Fibroblast of villous mesenchyme (primary cell): ENCODE measurements around the gene HSPA4L. TPM values are rescaled to one million over a fixed set of nuclear protein-coding genes. Genes with fewer than 3 reads are reported as not detected.
A peak's percentile ranks its signal among the peaks of the same experiment; 100 is the strongest.

Source experiments
- DNase-seq: peaks from one replicate; pipeline ENCODE4 v3.0.0-alpha.2; 2010; ENCODE audit warnings: low read depth
- H3K4me3 ChIP-seq: 2 replicates; pipeline ENCODE4 v1.5.1; 2011; ENCODE audit warnings: low read depth, mild to moderate bottlenecking, low read length
- total RNA-seq: library from RNA; depleted of rRNA; stranded (reverse); fragments of >200 nt; gene quantifications from 2 replicates; pipeline ENCODE4 v1.2.3, GENCODE V29; 2012
- TF ChIP-seq, protein P1 (sequence below): IDR thresholded peaks from 2 replicates; pipeline ENCODE4 v1.5.1; 2012; ENCODE audit warnings: low read depth, mild to moderate bottlenecking, low read length; ENCODE audit not compliant: insufficient read depth

Gene HSPA4L
- total RNA-seq, 1 donor = 6.5 TPM

DNA sequence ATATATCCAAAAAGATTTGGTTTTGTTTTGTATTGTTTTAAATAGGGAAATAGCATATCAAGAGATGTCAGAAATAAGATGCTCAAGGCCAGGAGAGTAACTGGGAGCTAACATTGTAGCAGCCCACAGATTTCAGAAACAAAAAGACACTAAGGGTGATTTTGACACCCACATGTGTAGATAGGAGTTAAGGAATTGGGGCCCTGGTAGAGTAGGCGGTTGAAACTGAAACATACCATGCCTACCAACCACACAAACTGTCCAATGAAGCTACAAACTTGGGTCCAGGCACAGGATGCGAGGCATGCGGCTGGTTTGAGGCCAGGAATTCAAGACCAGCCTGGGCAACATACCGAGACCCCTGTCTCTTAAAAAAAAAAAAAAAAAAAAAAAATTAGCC lies 6.3 kb upstream of the HSPA4L start:
- no peak overlapping the region for H3K4me3 ChIP-seq
- TF ChIP-seq, protein P1, sequence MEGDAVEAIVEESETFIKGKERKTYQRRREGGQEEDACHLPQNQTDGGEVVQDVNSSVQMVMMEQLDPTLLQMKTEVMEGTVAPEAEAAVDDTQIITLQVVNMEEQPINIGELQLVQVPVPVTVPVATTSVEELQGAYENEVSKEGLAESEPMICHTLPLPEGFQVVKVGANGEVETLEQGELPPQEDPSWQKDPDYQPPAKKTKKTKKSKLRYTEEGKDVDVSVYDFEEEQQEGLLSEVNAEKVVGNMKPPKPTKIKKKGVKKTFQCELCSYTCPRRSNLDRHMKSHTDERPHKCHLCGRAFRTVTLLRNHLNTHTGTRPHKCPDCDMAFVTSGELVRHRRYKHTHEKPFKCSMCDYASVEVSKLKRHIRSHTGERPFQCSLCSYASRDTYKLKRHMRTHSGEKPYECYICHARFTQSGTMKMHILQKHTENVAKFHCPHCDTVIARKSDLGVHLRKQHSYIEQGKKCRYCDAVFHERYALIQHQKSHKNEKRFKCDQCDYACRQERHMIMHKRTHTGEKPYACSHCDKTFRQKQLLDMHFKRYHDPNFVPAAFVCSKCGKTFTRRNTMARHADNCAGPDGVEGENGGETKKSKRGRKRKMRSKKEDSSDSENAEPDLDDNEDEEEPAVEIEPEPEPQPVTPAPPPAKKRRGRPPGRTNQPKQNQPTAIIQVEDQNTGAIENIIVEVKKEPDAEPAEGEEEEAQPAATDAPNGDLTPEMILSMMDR = no peak
- no peak for DNase-seq

DNA sequence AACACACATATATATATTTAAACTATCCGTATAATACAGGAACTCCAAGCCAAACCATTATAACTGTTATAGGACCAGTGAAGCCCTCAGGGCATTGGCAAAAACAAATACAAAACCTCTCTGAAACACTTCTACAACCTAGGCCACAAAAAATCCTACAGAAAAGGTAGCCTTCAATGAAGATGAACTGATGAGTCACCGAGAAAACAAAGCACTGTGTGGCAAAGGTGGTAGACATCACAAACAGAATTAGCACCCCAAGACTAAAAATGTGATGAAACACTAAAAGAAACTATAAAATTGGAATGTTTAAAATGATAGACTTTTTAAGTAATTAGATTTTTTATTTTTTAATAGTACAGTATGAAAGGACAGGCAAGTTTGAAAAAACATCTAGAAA lies 5.5 kb upstream of the HSPA4L start:
- DNase-seq = no peak
- TF ChIP-seq, protein P1 = no peak
- H3K4me3 ChIP-seq = no peak overlapping the region

DNA sequence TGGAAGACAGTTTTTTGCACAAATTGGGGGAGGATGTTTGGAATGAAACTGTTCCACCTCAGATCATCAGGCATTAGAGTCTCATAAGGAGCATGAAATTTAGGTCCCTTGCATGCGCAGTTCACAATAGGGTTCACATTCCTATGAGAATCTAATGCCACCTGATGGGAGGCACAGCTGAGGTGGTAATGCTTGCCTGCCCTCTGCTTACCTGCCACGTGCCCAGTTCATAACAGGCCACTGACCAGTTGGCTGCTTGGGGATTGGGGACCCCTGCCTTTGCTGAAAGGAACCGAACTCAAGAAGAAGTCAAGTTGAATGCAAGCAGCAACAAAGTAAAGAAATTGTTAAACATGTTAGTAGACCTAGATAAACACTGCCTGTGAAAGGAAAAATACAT lies 4.6 kb upstream of the HSPA4L start:
- DNase-seq = no peak
- no peak overlapping the region for H3K4me3 ChIP-seq
- TF ChIP-seq, protein P1 = no peak

DNA sequence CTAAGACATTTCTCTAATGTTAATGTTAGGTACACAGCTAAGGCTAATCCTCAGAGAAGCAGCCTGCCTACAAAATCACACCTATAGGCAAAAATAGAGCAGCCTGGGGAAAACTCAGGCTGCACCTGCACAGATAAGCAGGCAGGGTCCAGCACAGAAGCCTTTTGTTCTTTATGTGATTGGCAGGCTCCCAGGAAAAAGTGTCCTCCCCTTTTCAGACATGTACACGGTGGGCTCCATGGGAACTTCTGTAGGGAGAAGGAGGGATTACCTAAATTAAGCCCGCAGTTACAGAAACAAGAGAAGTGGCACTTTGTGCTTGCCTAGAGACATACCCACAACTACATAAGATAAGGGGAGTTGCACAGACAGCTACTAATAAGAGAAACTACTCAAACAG lies 4.0 kb upstream of the HSPA4L start:
- TF ChIP-seq, protein P1 = no peak
- no peak overlapping the region for H3K4me3 ChIP-seq
- DNase-seq = no peak

DNA sequence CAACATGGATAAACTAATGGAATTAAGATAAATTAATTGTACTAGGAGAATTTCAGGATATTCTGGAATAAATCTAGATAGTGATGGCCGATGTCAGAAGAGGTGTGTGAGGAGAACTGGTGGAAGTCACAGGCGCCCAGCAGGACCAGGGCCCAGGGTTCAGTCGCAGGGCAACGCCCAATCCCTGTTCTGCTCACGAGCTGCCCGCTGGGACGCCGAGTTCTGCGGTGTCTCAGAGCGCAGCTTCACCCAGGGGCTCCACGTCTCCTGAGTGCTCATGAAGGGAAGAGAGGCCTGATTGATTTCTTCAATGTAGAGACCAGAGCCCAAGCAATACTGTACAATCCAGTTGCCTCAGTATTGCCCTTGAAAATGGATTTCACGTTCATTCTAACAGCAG lies 1.5 kb upstream of the HSPA4L start:
- DNase-seq = no peak
- TF ChIP-seq, protein P1 = no peak
- no peak overlapping the region for H3K4me3 ChIP-seq

DNA sequence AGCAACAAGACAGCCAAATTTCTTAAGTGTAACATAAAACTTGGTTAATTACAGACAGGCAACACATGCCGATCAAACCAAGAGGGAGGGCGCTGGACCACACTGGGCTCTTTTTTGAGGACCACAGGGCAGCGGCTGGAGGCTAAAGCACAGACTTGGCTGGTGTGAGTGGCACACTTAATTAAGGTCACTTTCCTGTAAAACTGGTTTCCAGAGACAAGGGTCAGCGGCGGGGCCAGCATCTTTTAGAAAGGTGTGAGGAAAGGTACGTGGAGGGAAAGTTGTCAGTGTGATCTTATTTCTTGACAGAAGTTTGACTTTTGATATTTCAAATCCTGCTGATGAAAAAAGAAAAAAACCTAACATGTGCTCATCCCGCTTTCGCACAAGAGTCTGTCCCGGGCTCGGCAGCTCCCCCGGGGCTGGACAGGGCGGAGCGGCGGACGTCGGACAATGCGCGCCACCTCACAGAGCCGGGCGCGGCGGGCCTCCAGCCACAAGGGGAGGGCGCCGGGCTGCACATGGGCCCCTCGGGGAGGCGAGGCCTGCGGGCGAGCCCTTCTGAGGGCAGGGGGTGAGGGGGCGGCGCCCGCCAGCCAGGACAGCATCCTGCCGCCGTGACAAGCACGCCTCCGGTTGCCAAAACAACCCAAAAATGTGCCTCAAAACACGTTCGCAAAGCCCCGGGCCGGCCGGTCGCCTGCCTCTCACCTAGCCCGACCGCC lies 660 bp upstream of the HSPA4L start:
- TF ChIP-seq, protein P1 = no peak
- peak overlapping the region; percentile 79 for H3K4me3 ChIP-seq
- DNase-seq = peak; percentile 36

DNA sequence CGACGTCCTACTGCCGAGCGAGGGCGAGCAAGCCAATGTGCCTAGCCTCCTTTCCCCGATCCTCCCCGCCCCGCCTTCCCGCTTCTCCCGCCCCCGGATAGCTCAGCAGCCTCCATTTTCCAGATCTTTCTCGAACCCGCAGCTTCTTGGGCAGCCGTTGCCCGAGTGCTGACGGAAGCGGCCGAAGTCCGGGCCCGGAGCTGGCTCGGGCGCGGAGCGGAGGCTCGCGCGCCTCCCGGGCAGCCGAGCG lies 172 bp upstream of the HSPA4L start:
- DNase-seq = peak; percentile 74
- H3K4me3 ChIP-seq = peak overlapping the region; percentile 79
- TF ChIP-seq, protein P1 = no peak
